Measurements from ENCODE around the gene IL11.

Gene IL11

GRCh38 chr19:55379174-55379573 lies 8.9 kb upstream of the IL11 start:
- H3K4me1 ChIP-seq (ENCODE audit: insufficient read depth, low read length) = peaks cover 13% of the 10 kb centered on the region; the same call in 1 of the 2 replicates
- H3K9ac ChIP-seq (ENCODE audit: low read depth, low read length) = no peak overlapping the region
- H3K27ac ChIP-seq (ENCODE audit: low read length) = no peak overlapping the region
- no peak overlapping the region for H3K4me3 ChIP-seq (ENCODE audit: low read length)
- H3K27me3 ChIP-seq (ENCODE audit: insufficient read depth, low read length) = peaks cover 75% of the 10 kb centered on the region
- H3K36me3 ChIP-seq (ENCODE audit: insufficient read depth, low read depth, low read length) = no peaks in the 10 kb centered on the region
- H3K9me3 ChIP-seq (ENCODE audit: insufficient read depth, low read depth, low read length) = no peaks in the 10 kb centered on the region

- peak overlapping the region; percentile 37; the same call in 1 of the 2 replicates for H3K9ac ChIP-seq (ENCODE audit: low read depth, low read length)
- peaks cover 20% of the 10 kb centered on the region for H3K4me1 ChIP-seq (ENCODE audit: insufficient read depth, low read length)
- peak overlapping the region; percentile 60 for H3K4me3 ChIP-seq (ENCODE audit: low read length)
- peaks cover 82% of the 10 kb centered on the region for H3K27me3 ChIP-seq (ENCODE audit: insufficient read depth, low read length)
- H3K9me3 ChIP-seq (ENCODE audit: insufficient read depth, low read depth, low read length) = no peaks in the 10 kb centered on the region
- no peak overlapping the region for H3K27ac ChIP-seq (ENCODE audit: low read length)
- H3K36me3 ChIP-seq (ENCODE audit: insufficient read depth, low read depth, low read length) = no peaks in the 10 kb centered on the region
Measured at GRCh38 chr19:55377356-55378131, 7.3 kb upstream of the IL11 start.

GRCh38 chr19:55376241-55376933 lies 6.1 kb upstream of the IL11 start, which contains the start of gene TMEM190:
Gene TMEM190, plus strand, starts transcription at chr19:55376826. Its CDS starts 28 bp downstream, at chr19:55376854.
- Histone ChIP-seq H3K4me1 (ENCODE audit: insufficient read depth, low read length) (peaks cover 20% of the 10 kb centered on the region), H3K9me3 (ENCODE audit: insufficient read depth, low read depth, low read length) (no peaks in the 10 kb centered on the region), H3K27ac (ENCODE audit: low read length) (no peak within 1 kb of the TSS), H3K36me3 (ENCODE audit: insufficient read depth, low read depth, low read length) (no peaks in the 10 kb centered on the region), H3K27me3 (ENCODE audit: insufficient read depth, low read length) (peaks cover 82% of the 10 kb centered on the region), H3K4me3 (ENCODE audit: low read length) (peak within 1 kb of the TSS; percentile 60), H3K9ac (ENCODE audit: low read depth, low read length) (peak within 1 kb of the TSS; percentile 37; the same call in 1 of the 2 replicates)

GRCh38 chr19:55373993-55374757 lies 3.9 kb upstream of the IL11 start:
- no peaks in the 10 kb centered on the region for H3K9me3 ChIP-seq (ENCODE audit: insufficient read depth, low read depth, low read length)
- no peaks in the 10 kb centered on the region for H3K36me3 ChIP-seq (ENCODE audit: insufficient read depth, low read depth, low read length)
- no peak overlapping the region; the same call in 1 of the 2 replicates for H3K4me3 ChIP-seq (ENCODE audit: low read length)
- no peak overlapping the region for H3K27ac ChIP-seq (ENCODE audit: low read length)
- peaks cover 91% of the 10 kb centered on the region for H3K27me3 ChIP-seq (ENCODE audit: insufficient read depth, low read length)
- no peak overlapping the region for H3K9ac ChIP-seq (ENCODE audit: low read depth, low read length)
- peaks cover 24% of the 10 kb centered on the region for H3K4me1 ChIP-seq (ENCODE audit: insufficient read depth, low read length)

GRCh38 chr19:55373306-55373992 lies 3.2 kb upstream of the IL11 start:
- H3K36me3 ChIP-seq (ENCODE audit: insufficient read depth, low read depth, low read length) = no peaks in the 10 kb centered on the region
- no peak overlapping the region for H3K9ac ChIP-seq (ENCODE audit: low read depth, low read length)
- no peak overlapping the region; the same call in 1 of the 2 replicates for H3K4me3 ChIP-seq (ENCODE audit: low read length)
- no peaks in the 10 kb centered on the region for H3K9me3 ChIP-seq (ENCODE audit: insufficient read depth, low read depth, low read length)
- no peak overlapping the region for H3K27ac ChIP-seq (ENCODE audit: low read length)
- peaks cover 91% of the 10 kb centered on the region for H3K27me3 ChIP-seq (ENCODE audit: insufficient read depth, low read length)
- peaks cover 24% of the 10 kb centered on the region for H3K4me1 ChIP-seq (ENCODE audit: insufficient read depth, low read length)

- Histone ChIP-seq H3K36me3 (ENCODE audit: insufficient read depth, low read depth, low read length) (no peaks in the 10 kb centered on the region), H3K9me3 (ENCODE audit: insufficient read depth, low read depth, low read length) (no peaks in the 10 kb centered on the region), H3K4me1 (ENCODE audit: insufficient read depth, low read length) (peaks cover 24% of the 10 kb centered on the region), H3K27ac (ENCODE audit: low read length) (no peak overlapping the region), H3K4me3 (ENCODE audit: low read length) (no peak overlapping the region), H3K27me3 (ENCODE audit: insufficient read depth, low read length) (peaks cover 91% of the 10 kb centered on the region), H3K9ac (ENCODE audit: low read depth, low read length) (no peak overlapping the region)
Measured at GRCh38 chr19:55372316-55373081, 2.2 kb upstream of the IL11 start.

- Histone ChIP-seq H3K27ac (ENCODE audit: low read length) (no peak overlapping the region), H3K9ac (ENCODE audit: low read depth, low read length) (no peak overlapping the region), H3K4me3 (ENCODE audit: low read length) (peak overlapping the region; percentile 68; the same call in 1 of the 2 replicates), H3K36me3 (ENCODE audit: insufficient read depth, low read depth, low read length) (no peaks in the 10 kb centered on the region), H3K27me3 (ENCODE audit: insufficient read depth, low read length) (peaks cover 73% of the 10 kb centered on the region), H3K4me1 (ENCODE audit: insufficient read depth, low read length) (peaks cover 12% of the 10 kb centered on the region), H3K9me3 (ENCODE audit: insufficient read depth, low read depth, low read length) (no peaks in the 10 kb centered on the region)
Measured at GRCh38 chr19:55369653-55370304, 484 bp downstream of the IL11 start.

GRCh38 chr19:55368701-55369563 lies 1.3 kb downstream of the IL11 start:
- Histone ChIP-seq H3K27me3 (ENCODE audit: insufficient read depth, low read length) (peaks cover 74% of the 10 kb centered on the region), H3K9ac (ENCODE audit: low read depth, low read length) (no peak overlapping the region), H3K4me3 (ENCODE audit: low read length) (peak overlapping the region; percentile 38; the same call in 1 of the 2 replicates), H3K36me3 (ENCODE audit: insufficient read depth, low read depth, low read length) (no peaks in the 10 kb centered on the region), H3K9me3 (ENCODE audit: insufficient read depth, low read depth, low read length) (no peaks in the 10 kb centered on the region), H3K27ac (ENCODE audit: low read length) (no peak overlapping the region), H3K4me1 (ENCODE audit: insufficient read depth, low read length) (peaks cover 10% of the 10 kb centered on the region)

- Histone ChIP-seq H3K27me3 (ENCODE audit: insufficient read depth, low read length) (peaks cover 67% of the 10 kb centered on the region), H3K9ac (ENCODE audit: low read depth, low read length) (no peak overlapping the region), H3K4me1 (ENCODE audit: insufficient read depth, low read length) (peaks cover 4% of the 10 kb centered on the region), H3K9me3 (ENCODE audit: insufficient read depth, low read depth, low read length) (no peaks in the 10 kb centered on the region), H3K27ac (ENCODE audit: low read length) (no peak overlapping the region), H3K4me3 (ENCODE audit: low read length) (no peak overlapping the region), H3K36me3 (ENCODE audit: insufficient read depth, low read depth, low read length) (no peaks in the 10 kb centered on the region)
Measured at GRCh38 chr19:55368106-55368505, 2.2 kb downstream of the IL11 start.

- H3K4me1 ChIP-seq (ENCODE audit: insufficient read depth, low read length) = peaks cover 4% of the 10 kb centered on the region
- no peaks in the 10 kb centered on the region for H3K9me3 ChIP-seq (ENCODE audit: insufficient read depth, low read depth, low read length)
- no peak overlapping the region for H3K4me3 ChIP-seq (ENCODE audit: low read length)
- no peak overlapping the region for H3K27ac ChIP-seq (ENCODE audit: low read length)
- H3K36me3 ChIP-seq (ENCODE audit: insufficient read depth, low read depth, low read length) = no peaks in the 10 kb centered on the region
- H3K27me3 ChIP-seq (ENCODE audit: insufficient read depth, low read length) = peaks cover 55% of the 10 kb centered on the region
- H3K9ac ChIP-seq (ENCODE audit: low read depth, low read length) = no peak overlapping the region
Measured at GRCh38 chr19:55366790-55367189, 3.5 kb downstream of the IL11 start.
